ENCODE data around the gene PPIG. TPM values are rescaled to one million over a fixed set of nuclear protein-coding genes. Genes with fewer than 3 reads are reported as not detected.
A peak's percentile ranks its signal among the peaks of the same experiment; 100 is the strongest.
"Not testable (repeated sequence)": the region's sequence is repeated elsewhere in the genome, so short reads cannot be mapped to it uniquely, and the experiment has no call there.

The PPIG gene
- total RNA-seq, 2 donors from 2014 or later, result 42.8 to 66.4 TPM

DNA sequence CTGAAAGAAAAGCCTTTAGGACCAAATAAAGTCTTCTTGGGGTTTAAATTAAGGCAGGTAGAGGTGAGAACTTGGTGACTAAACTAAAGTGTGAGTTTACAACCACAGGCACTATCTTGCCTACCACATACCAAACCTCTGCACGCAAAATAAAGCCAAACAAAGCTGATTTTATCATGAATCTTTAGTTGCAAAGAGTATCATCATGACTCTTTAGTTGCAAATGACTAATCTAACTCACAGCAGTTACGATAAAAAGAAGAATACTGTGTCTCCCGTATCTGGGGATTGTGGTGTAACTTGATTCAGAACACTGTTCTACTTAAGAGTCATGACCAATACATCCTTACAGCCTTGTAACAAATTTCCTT, 98.9 kb downstream of the PPIG start:
- ATAC-seq (peak; percentile 92 to 94), DNase-seq (ENCODE audit: low spot score) (no peak)
- Mint-ChIP-seq H3K4me1 (ENCODE audit: low read depth in 2 of 2) (peaks cover 17 to 30% of the 10 kb centered on the region in 2 donors), H3K36me3 (peaks cover 4% of the 10 kb centered on the region), H3K4me3 (peak overlapping the region; percentile 74), H3K27ac (peak overlapping the region; percentile 87 to 96), H3K9me3 (no peaks in the 10 kb centered on the region), H3K27me3 (peaks cover 0 to 2% of the 10 kb centered on the region in 2 donors)

DNA sequence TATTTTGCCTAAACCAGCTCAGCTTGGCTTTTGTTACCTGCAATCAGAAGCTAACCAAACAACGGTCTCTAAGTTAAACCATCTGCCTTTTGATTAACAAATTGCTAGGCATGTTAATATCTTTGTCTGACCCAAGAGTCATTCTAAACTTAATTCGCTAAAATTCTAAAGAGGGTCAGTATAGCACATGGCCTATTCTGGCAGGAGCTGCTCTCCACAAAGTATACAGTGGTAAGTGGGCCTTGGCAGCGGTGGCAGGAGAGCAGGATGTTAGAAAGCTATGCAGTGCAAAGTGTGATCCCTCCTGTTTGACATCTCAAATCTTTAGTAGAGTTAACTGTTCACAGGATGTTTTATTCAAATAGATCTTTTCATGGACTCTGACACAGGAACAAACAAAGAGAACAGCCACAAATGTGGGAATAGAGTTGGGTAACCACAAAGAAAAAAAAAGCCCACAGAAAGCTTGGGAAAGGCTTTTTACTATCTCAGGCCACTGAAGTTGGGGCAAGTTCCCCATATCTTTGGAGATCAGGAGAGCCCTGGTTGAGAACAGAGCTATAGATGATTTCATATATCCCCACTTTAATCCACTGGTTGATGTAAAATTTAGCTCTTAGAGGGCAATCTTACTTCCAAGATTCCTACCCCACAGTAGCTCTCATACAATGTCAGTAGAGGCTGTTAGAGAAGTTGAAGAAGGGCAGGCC, 99.4 kb downstream of the PPIG start:
- Mint-ChIP-seq H3K27me3 (peaks cover 2 to 4% of the 10 kb centered on the region in 2 donors), H3K4me1 (ENCODE audit: low read depth in 2 of 2) (peaks cover 17 to 30% of the 10 kb centered on the region in 2 donors), H3K36me3 (peaks cover 10% of the 10 kb centered on the region), H3K9me3 (no peaks in the 10 kb centered on the region), H3K4me3 (peak overlapping the region; percentile 74), H3K27ac (peak overlapping the region; percentile 87 to 96)
- peak; percentile 79 to 84 for ATAC-seq
- no peak for DNase-seq (ENCODE audit: low spot score)

DNA sequence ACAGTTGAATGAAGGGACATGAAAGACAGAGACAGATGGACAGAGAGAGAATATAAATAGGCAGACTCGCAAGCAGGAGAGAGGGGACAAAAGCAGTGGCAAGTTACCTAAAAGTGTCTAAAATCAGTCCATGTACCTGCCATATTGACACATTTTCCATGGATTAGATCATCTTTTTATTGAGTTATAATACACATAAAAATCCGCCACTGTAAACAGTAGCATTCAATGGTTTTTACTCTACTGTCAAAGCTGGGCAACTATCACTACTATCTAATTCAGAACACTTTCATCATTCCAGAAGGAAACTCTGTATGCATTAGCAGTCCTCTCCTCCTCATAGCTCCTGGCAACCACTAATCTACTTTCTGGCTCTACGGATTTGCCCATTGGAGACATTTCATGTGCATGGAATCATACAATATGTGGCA, 100.0 kb downstream of the PPIG start:
- Mint-ChIP-seq H3K27me3 (peaks cover 4 to 8% of the 10 kb centered on the region in 2 donors), H3K9me3 (no peaks in the 10 kb centered on the region), H3K36me3 (peaks cover 14% of the 10 kb centered on the region), H3K27ac (peak overlapping the region; percentile 87 to 96), H3K4me1 (ENCODE audit: low read depth in 2 of 2) (peaks cover 17 to 30% of the 10 kb centered on the region in 2 donors), H3K4me3 (peak overlapping the region; percentile 74)
- DNase-seq (ENCODE audit: low spot score) (no peak), ATAC-seq (no peak)

DNA sequence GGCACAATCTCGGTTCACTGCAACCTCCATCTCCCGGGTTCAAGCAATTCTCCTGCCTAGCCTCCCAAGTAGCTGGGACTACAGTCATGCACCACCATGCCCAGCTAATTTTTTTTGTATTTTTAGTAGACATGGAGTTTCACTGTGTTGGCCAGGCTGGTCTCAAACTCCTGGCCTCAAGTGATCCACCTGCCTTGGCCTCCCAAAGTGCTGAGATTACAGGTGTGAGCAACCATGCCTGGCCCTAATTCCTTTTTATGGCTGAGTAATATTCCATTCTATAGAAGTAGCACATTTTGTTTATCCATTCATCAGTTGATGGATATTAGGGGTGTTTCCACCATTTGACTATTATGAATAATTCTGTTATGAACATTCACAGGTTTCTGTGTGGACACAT, 100.6 kb downstream of the PPIG start:
- peaks cover 17 to 30% of the 10 kb centered on the region in 2 donors for H3K4me1 Mint-ChIP-seq (ENCODE audit: low read depth in 2 of 2)
- peak overlapping the region; percentile 37 for H3K4me3 Mint-ChIP-seq
- peak overlapping the region in 1 of 2 donors; percentile 96 for H3K27ac Mint-ChIP-seq
- DNase-seq (ENCODE audit: low spot score); H3K27me3 Mint-ChIP-seq; H3K9me3 Mint-ChIP-seq; ATAC-seq: not testable (repeated sequence)
- peaks cover 14% of the 10 kb centered on the region for H3K36me3 Mint-ChIP-seq

DNA sequence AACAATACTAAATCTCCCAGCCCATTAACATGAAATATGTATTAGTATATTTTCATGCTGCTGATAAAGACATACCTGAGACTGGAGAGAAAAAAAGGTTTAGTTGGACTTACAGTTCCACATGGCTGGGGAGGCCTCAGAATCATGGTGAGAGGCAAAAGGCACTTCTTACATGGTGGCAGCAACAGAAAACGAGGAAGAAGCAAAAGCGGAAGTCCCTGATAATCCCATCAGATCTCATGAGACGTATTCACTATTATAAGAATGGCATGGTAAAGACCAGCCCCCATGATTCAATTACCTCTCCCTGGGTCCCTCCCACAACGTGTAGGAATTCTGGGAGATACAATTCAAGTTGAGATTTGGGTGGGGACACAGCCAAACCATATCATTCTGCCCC, 102.7 kb downstream of the PPIG start:
- not testable (repeated sequence) for H3K27ac Mint-ChIP-seq; H3K9me3 Mint-ChIP-seq; DNase-seq (ENCODE audit: low spot score); ATAC-seq; H3K4me3 Mint-ChIP-seq
- H3K27me3 Mint-ChIP-seq, result peaks cover 11 to 20% of the 10 kb centered on the region in 2 donors
- H3K36me3 Mint-ChIP-seq, result peaks cover 20% of the 10 kb centered on the region
- peaks cover 17 to 30% of the 10 kb centered on the region in 2 donors for H3K4me1 Mint-ChIP-seq (ENCODE audit: low read depth in 2 of 2)

DNA sequence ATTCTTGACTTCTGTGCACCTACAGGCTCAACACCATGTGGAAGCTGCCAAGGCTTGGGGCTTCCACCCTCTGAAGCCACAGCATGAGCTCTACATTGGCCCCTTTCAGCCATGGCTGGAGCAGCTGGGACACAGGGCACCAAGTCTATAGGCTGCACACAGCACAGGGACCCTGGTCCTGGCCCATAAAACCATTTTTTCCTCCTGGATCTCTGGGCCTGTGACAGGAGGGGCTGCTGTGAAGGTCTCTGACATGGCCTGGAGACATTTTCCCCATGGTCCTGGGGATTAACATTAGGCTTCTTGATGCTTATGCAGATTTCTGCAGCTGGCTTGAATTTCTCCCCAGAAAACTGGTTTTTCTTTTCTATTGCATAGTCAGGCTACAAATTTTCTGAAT, 103.8 kb downstream of the PPIG start:
- not testable (repeated sequence) for ATAC-seq; H3K27ac Mint-ChIP-seq; DNase-seq (ENCODE audit: low spot score); H3K9me3 Mint-ChIP-seq; H3K4me3 Mint-ChIP-seq
- Mint-ChIP-seq H3K36me3 (peaks cover 22% of the 10 kb centered on the region), H3K27me3 (peaks cover 16 to 22% of the 10 kb centered on the region in 2 donors), H3K4me1 (ENCODE audit: low read depth in 2 of 2) (peaks cover 12 to 21% of the 10 kb centered on the region in 2 donors)

DNA sequence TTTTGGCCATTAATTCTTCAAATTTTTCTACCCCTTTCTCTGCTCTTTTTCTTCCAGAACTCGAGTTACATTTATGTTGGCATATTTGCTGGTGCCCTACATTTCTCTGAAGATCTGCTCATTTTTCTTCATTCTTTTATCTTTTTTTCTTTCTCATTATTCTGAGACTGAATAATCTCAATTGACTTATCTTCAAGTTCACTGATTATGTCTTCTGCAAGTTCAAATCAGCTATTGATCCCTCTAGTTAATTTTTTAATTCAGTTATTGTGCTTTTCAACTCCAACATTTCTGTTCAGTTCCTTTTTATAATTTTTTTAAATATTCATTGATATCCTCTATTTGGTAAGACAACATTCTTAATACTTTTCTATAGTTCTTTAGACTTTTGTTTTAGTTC, 106.8 kb downstream of the PPIG start:
- no peak overlapping the region for H3K27ac Mint-ChIP-seq
- H3K36me3 Mint-ChIP-seq, result peaks cover 22% of the 10 kb centered on the region
- no peak for ATAC-seq
- no peaks in the 10 kb centered on the region for H3K9me3 Mint-ChIP-seq
- H3K4me3 Mint-ChIP-seq, result no peak overlapping the region
- no peak for DNase-seq (ENCODE audit: low spot score)
- peaks cover 6 to 19% of the 10 kb centered on the region in 2 donors for H3K4me1 Mint-ChIP-seq (ENCODE audit: low read depth in 2 of 2)
- peaks cover 19 to 22% of the 10 kb centered on the region in 2 donors for H3K27me3 Mint-ChIP-seq

Other genes starting within 250 kb of the PPIG start
- under 1 TPM in 1 of 2 donors, not detected in 1; 0.05 TPM for gene LRP2, start 221.8 kb upstream of the PPIG start, total RNA-seq
- gene BBS5, start 104.9 kb upstream of the PPIG start, total RNA-seq, result 1 to 10 TPM; 3.7 to 5.7 TPM
- not detected for gene KLHL41, start 74.6 kb upstream of the PPIG start, total RNA-seq
- gene FASTKD1, start 10.5 kb upstream of the PPIG start, total RNA-seq, result 10 to 100 TPM; 37.7 to 61.7 TPM
- gene CFAP210, start 110.1 kb downstream of the PPIG start, total RNA-seq, result under 1 TPM; 0.12 to 0.59 TPM
- 1 to 10 TPM; 2.6 to 4.4 TPM for gene PHOSPHO2, start 110.1 kb downstream of the PPIG start, total RNA-seq
- gene KLHL23, start 149.5 kb downstream of the PPIG start, total RNA-seq, result 10 to 100 TPM; 10.1 to 19.1 TPM
- 100 to 1,000 TPM in 1 of 2 donors, 10 to 100 TPM in 1; 66.8 to 105 TPM for gene SSB, start 214.5 kb downstream of the PPIG start, total RNA-seq
- 10 to 100 TPM; 50.7 to 56.9 TPM for gene METTL5, start 240.6 kb downstream of the PPIG start, total RNA-seq
- gene UBR3, start 243.1 kb downstream of the PPIG start, total RNA-seq, result 10 to 100 TPM; 42.7 to 54.1 TPM

Measured in natural killer cell treated with Interleukin-12 subunit alpha and Interleukin-12 subunit beta and Interleukin-15 and Interleukin-18, amount 100 ng/mL, for 72 hours (primary cell).